Pancreas (tissue), 10 donors: Measurements from ENCODE around the gene LEKR1. TPM values are rescaled to one million over a fixed set of nuclear protein-coding genes. Genes with fewer than 3 reads are reported as not detected.
"Not testable (repeated sequence)": the region's sequence is repeated elsewhere in the genome, so short reads cannot be mapped to it uniquely, and the experiment has no call there.

Experiments used
- ATAC-seq, 4 donors: fragments of 200-7000 bp; cut with Tn5 transposase; one replicate each; pipeline versions ENCODE4 v1.8.0 to v1.9.1; 2020; ENCODE audit warnings: mild to moderate bottlenecking in 4 of 4, moderate library complexity in 4 of 4
- DNase-seq, 6 donors: peaks; one replicate each; pipeline ENCODE4 v3.0.0-alpha.2; 2020
- FAIRE-seq: peaks from 2 replicates; lab custom pipeline; 2012; peaks lifted over from hg19 to GRCh38; lab: Jason Lieb, UNC
- H3K27ac ChIP-seq, 4 donors: fragments of 200-600 bp; sonication (generic); 1 replicate in 3 of 4; 2 replicates in 1 of 4; pipeline versions ENCODE4 v1.5.0 to v1.8.0; 2020
- H3K27me3 ChIP-seq, 4 donors: fragments of 200-600 bp; one replicate each; pipeline ENCODE4 v1.8.0; 2021
- H3K36me3 ChIP-seq, 3 donors: fragments of 200-600 bp; sonication (generic) in 1 of 3; one replicate each; pipeline versions ENCODE4 v1.5.0 to v1.8.0; 2020 to 2021
- H3K4me1 ChIP-seq, 3 donors: fragments of 200-600 bp; one replicate each; pipeline ENCODE4 v1.8.0; 2021
- H3K4me3 ChIP-seq, 4 donors: fragments of 200-600 bp; sonication (generic) in 2 of 4; one replicate each; pipeline versions ENCODE4 v1.5.0 to v1.8.0; 2020 to 2021
- H3K9me3 ChIP-seq, 4 donors: fragments of 200-600 bp; one replicate each; pipeline ENCODE4 v1.8.0; 2021
- CTCF ChIP-seq, 4 donors: fragments of 200-600 bp; sonication (generic) in 3 of 4; IDR thresholded peaks; one replicate each; pipeline versions ENCODE4 v1.5.0 to v1.8.0; 2021; ENCODE audit warnings: antibody characterized with exemption in 4 of 4
- WGBS, 2 donors: extraction: QIAGEN DNeasy Blood & Tissue Kit; methylation state at CpG; one replicate each; pipeline ENCODE4 v1.1.7; 2013; 5-methylcytosine and 5-hydroxymethylcytosine counted together
- intact Hi-C, 3 donors: fragments of 100-400 bp; cut with DNase I; formaldehyde crosslinking; loops; one replicate each; pipeline versions ENCODE4 v1.11.1 to v1.14.2; 2022
- polyA plus RNA-seq, 2 donors: library from polyadenylated mRNA; stranded (reverse); fragments of 200-250 nt; gene quantifications; one replicate each; pipeline ENCODE4 v1.2.3, GENCODE V29; 2013
- total RNA-seq, 6 donors: library from RNA; stranded (reverse); fragmentation: NEBNext Ultra II Directional in 4 of 6; extraction: Animal tissue kit (Norgen Biotek cat#: 25700) in 4 of 6; gene quantifications; one replicate each; pipeline versions ENCODE4 v1.2.1 to v1.2.4, GENCODE V29; 2021 to 2023
- donor health status: healthy with polysubstance abuse.
- donor health status: DM: no; HTN: no; CAD: no; lungs with moderate emphysema.
- donor health status: DM: no; HTN: no; CAD: no.
- donor health status: control.
- donor health status: control.
- donor health status: Bipolar disorder and iron deficiency.
- donor health status: DM: yes; HTN: yes; CAD: no.
- donor health status: DM: no; HTN: no; CAD: no.
- donor health status: DM: no; HTN: no; CAD: no.
- donor health status: DM: yes; HTN: yes; CAD: no.

LEKR1 gene
- total and polyA plus RNA-seq, 8 donors: 0.88 to 2.8 (median 2.0) TPM

GRCh38 chr3:156862338-156862737 lies 36.2 kb downstream of the LEKR1 start:
- Histone ChIP-seq H3K27me3 (no peaks in the 10 kb centered on the region), H3K27ac (no peak overlapping the region), H3K4me1 (no peaks in the 10 kb centered on the region), H3K4me3 (no peak overlapping the region), H3K36me3 (no peaks in the 10 kb centered on the region), H3K9me3 (no peaks in the 10 kb centered on the region)
- intact Hi-C loops: no loop called here
- TF ChIP-seq CTCF (IDR thresholded peaks at IDR 0.05): no peak
- no peak for DNase-seq
- no peak for FAIRE-seq
- ATAC-seq: no peak
- WGBS, 2 donors: 84 to 92% methylated on average over 2 of the region's 2 CpGs

DNA sequence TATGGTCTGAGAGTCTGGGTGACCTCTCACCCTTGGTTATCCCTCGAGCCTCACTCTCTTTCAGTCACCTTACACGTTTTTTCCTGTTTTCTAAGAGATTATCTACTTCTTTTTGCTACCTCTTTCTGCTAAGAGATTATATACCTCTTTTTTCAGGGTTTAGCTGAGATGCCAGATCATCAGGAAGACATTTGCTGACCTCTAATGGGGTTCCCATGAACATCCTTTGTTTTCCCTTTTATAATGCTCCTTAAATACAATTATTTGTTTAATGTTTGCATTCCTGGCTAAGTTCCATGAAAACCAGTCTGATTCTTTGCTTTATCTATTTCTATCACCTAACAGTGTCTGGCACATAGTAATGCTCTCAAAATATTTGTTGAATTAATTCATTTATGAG lies 39.6 kb downstream of the LEKR1 start:
- intact Hi-C loops: no loop called here
- TF ChIP-seq CTCF (IDR thresholded peaks at IDR 0.05): no peak
- Histone ChIP-seq H3K27ac (no peak overlapping the region), H3K36me3 (no peaks in the 10 kb centered on the region), H3K4me1 (no peaks in the 10 kb centered on the region), H3K4me3 (no peak overlapping the region), H3K9me3 (no peaks in the 10 kb centered on the region), H3K27me3 (no peaks in the 10 kb centered on the region)
- DNase-seq (no peak), FAIRE-seq (no peak), ATAC-seq (no peak)
- WGBS, 2 donors: 36 to 43% methylated on average over 2 of the region's 2 CpGs

DNA sequence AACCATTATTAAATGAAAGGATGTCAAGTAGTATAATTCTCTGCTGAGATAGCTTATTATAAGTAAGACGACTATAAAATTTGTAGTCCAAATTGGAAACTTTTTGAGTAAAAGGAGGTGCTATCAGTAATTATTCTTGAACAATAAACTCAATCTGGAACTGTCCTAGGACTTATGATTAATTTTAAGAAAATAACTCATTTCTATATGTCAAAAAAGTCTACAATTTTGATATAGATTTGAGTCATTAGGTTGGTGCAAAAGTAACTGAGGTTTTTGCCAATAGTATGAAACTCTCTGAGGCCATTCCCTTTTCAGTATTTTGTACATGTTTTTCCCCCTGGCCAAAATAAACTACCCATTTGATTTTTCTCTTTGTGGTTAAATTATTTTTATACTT lies 41.0 kb downstream of the LEKR1 start:
- Histone ChIP-seq H3K9me3 (no peaks in the 10 kb centered on the region), H3K4me3 (no peak overlapping the region), H3K4me1 (no peaks in the 10 kb centered on the region), H3K36me3 (no peaks in the 10 kb centered on the region), H3K27me3 (no peaks in the 10 kb centered on the region), H3K27ac (no peak overlapping the region)
- no peak for TF ChIP-seq CTCF (IDR thresholded peaks at IDR 0.05)
- no peak for DNase-seq
- intact Hi-C loops: no loop called here
- WGBS, 2 donors: 71 to 87% methylated on average over 1 of the region's 1 CpG
- no peak for FAIRE-seq
- ATAC-seq: no peak

- no peak for ATAC-seq
- Histone ChIP-seq H3K27ac (no peak overlapping the region), H3K4me3 (no peak overlapping the region), H3K27me3 (no peaks in the 10 kb centered on the region), H3K36me3 (no peaks in the 10 kb centered on the region), H3K4me1 (no peaks in the 10 kb centered on the region), H3K9me3 (no peaks in the 10 kb centered on the region)
- intact Hi-C loops: no loop called here
- no peak for TF ChIP-seq CTCF (IDR thresholded peaks at IDR 0.05)
- FAIRE-seq: no peak
- WGBS, 2 donors: 94 to 98% methylated on average over 3 of the region's 3 CpGs
- no peak for DNase-seq
Measured at GRCh38 chr3:156867920-156868319, 41.8 kb downstream of the LEKR1 start.

- no peaks in the 10 kb centered on the region for H3K9me3 ChIP-seq
- no peak overlapping the region for H3K27ac ChIP-seq
- intact Hi-C loops: no loop called here
- H3K4me3 ChIP-seq: no peak overlapping the region
- no peaks in the 10 kb centered on the region for H3K4me1 ChIP-seq
- H3K27me3 ChIP-seq: no peaks in the 10 kb centered on the region
- no peak for TF ChIP-seq CTCF (IDR thresholded peaks at IDR 0.05)
- no peak for DNase-seq
- FAIRE-seq: no peak
- WGBS, 2 donors: 85 to 92% methylated on average over 1 of the region's 1 CpG
- H3K36me3 ChIP-seq: no peaks in the 10 kb centered on the region
- no peak for ATAC-seq
Measured at GRCh38 chr3:156873906-156874305, 47.8 kb downstream of the LEKR1 start.

DNA sequence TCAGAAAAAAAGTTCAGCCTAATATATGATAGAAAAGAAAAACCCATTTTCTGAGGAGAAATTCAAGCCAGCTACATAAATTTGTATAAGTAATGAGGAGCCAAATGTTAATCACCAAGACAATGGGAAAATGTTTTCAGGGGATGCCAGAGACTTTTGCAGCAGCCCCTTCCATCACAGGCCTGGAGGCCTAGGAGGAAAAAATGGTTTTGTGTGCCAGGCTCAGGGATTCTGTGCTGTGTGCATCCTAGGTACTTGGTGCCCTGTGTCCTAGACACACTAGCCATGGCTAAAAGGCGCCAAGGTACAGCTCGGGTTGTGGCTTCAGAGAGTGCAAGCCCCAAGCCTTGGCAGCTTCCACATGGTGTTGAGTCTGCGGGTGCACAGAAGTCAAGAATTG lies 53.3 kb downstream of the LEKR1 start:
- FAIRE-seq, H3K4me3 ChIP-seq, ATAC-seq, H3K27ac ChIP-seq, H3K9me3 ChIP-seq, H3K27me3 ChIP-seq, intact Hi-C loops, DNase-seq, H3K36me3 ChIP-seq, H3K4me1 ChIP-seq: not testable (repeated sequence)
- 92% methylated on average over 3 of the region's 3 CpGs for WGBS, 2 donors
